NAMALWA (cell line): ENCODE results near the gene CAB39L.

Experiments
- DNase-seq: peaks from one replicate; pipeline ENCODE4 v3.0.0-alpha.2; 2015; ENCODE audit warnings: low spot score

CAB39L gene

GRCh38 chr13:49399801-49400472 is 43.9 kb downstream of the CAB39L start:
- DNase-seq: peak; percentile 47

GRCh38 chr13:49395878-49396380 is 47.9 kb downstream of the CAB39L start:
- no peak for DNase-seq

GRCh38 chr13:49395451-49395865 is 48.4 kb downstream of the CAB39L start:
- no peak for DNase-seq

- DNase-seq: no peak
These were observed 55.7 kb downstream of the CAB39L start for GRCh38 chr13:49388091-49388635.

GRCh38 chr13:49386664-49387063 is 57.2 kb downstream of the CAB39L start:
- no peak for DNase-seq

DNA sequence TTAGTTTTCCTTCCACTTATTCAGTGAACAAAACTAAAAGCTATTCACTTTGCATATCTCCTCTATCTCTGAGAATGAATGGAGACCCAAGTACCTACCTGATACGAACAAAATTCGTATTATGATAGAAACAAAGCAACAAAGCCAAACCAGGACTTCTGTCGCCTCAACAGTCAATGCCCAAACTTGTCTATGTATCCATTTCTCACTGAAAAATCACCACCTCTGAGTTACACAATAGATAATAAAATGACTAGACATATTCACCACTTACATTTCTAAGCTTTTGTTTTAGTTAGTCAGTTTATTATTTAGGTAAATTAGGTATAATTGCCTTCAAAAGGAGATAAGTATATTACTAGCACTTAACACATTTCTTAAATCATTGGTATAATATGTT is 67.7 kb downstream of the CAB39L start:
- DNase-seq: peak; percentile 43

GRCh38 chr13:49374585-49375290 is 69.1 kb downstream of the CAB39L start:
- DNase-seq: peak; percentile 63

DNA sequence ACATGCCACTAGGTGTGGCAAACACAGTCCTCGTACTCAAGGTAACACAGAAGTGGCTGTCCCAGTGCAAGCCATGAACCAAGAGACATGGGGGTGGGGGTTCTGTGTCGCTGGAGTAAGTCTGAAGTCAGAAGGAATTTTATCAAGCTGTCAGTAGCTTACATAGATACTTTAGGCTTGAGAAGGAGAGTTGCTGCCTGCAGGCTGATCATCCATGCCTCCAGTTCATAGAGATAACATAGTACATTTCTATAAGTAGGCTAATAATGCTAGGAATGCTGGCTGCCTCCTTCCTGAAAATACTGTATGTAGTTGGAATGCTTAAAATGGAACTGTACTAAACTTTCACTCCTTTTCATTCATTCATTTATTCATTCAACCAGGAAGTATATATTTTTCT is 70.1 kb downstream of the CAB39L start:
- DNase-seq: peak; percentile 34

DNA sequence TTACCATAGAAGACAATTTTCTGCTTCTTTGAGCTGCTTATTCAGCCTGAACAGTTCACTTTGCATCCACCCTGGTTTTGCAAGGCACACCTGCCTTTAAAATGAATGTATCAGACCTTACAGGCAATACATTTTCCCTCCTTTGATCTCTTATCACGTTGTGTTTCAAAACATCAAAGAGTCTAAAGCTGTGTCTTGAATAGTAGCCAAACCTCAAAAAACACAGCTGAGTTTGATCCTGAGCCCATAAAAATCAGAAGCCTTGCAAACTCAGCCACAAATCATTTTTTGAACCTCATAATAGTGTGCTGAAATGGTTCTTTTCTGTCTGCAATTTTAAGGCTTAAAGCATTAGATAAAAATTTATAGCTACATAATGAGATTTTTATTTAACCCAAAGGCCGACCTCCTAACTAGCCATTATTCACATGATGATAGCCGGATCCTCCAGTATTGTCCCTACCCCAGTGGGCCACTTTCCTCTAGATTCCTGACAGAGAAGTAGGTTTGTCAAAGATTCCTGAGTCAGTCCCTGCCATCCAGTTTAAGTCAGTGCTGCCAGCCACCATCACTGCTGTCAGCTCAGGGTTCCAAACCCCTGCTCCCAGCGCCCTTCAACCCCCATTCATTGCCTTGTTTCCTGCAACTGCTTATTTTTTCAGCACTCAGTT is 71.8 kb downstream of the CAB39L start:
- DNase-seq: peak; percentile 92

- peak; percentile 16 for DNase-seq
These were observed 73.5 kb downstream of the CAB39L start for GRCh38 chr13:49370371-49370770.

DNA sequence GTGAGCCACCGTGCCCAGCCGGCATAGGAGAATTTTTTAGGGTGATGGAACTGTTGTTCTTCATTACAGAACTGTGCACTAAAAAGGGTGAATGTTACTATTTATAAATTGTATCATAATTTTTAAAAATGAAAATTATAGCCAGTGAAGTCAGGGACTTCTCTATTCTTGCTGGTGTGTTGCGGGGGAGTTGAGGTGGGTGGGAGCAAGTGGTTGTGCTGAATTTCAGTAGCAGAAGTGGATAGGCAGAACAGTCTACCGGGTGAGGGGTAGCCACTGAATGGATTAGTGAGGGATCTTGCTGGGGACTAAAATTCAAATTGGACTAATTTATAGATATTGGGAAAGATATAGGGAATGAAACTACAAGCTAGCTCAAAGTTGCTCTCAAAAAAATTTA is 74.0 kb downstream of the CAB39L start:
- no peak for DNase-seq

DNA sequence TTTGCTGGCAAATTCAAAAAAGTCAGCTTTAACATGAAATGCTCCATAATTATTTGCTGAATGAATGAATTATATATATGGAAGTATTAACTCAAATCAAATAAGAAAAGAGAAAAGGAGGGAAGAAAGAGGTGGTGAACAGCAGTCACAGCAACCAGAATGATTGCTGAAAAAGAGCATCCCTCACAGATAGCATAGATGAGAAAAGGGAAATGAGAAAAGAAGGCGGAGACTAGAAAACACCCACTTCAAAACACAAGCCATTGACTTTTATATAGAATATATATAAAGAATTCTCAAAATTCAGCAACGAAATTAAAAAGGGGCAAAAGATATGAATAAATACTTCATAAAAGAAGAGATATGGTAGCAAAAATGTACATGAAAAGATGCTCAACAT is 75.2 kb downstream of the CAB39L start:
- peak; percentile 51 for DNase-seq

GRCh38 chr13:49367640-49368422 is 76.0 kb downstream of the CAB39L start:
- DNase-seq: no peak

GRCh38 chr13:49366841-49367240 is 77.0 kb downstream of the CAB39L start:
- DNase-seq: no peak

- no peak for DNase-seq
These were observed 86.2 kb downstream of the CAB39L start for GRCh38 chr13:49357694-49358093.

DNA sequence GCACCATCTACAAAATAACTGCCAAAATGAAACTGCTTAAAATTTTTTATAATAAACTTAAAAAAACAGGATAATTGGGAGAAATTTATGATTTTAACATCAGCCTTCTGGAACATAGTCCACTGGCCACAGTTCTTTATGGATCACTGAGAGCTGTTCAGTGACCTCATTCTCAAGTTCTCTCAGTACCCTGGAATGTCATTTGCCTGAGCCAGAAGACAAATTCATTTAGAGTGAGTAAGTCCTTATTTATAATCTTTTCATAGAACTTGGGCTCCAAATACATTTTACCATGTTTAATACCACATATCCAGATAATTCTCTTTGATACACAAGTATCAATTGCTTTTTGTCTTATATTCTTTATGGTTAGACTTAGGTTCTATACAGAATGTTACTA is 87.6 kb downstream of the CAB39L start:
- DNase-seq: no peak

- no peak for DNase-seq
These were observed 89.1 kb downstream of the CAB39L start for GRCh38 chr13:49354719-49355118.

- DNase-seq: no peak
These were observed 90.0 kb downstream of the CAB39L start for GRCh38 chr13:49353908-49354307.

DNA sequence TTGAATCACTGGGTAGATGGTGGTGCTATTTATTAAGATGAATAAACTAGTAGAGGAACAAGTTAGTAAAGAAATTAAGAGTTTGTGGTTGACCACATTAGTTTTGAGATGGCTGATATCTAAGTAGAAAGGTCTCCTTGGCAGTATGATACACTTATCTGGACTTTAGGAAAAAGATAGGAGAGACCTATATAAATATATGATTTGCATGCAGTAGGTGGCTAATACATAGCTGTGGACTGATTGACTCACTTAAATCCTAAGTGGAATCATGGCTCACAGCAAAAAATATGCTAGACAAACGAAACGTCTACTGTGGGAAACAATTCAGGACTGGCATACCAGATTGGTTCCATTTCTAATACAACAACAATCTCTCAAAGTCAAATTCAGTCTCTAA is 92.0 kb downstream of the CAB39L start:
- no peak for DNase-seq

DNA sequence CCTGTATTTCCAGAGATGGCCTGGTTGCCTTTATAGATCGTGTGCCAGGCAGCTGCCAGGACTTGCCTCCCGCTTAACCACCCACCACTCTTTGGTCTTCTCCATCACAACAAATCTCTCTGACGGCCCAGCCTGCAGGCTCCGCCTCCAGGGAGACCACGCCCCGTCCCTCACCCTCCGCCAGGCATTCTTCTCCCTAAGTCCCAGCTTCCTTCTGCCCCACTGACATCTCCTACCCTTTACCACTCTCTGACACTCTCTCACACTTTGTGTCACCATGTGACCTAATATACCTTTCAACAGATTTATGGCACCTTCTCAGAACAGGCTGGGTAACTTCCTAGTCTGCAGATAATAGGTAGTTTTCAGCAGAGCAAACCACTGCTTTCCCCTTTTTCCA is 95.1 kb downstream of the CAB39L start:
- DNase-seq: no peak

DNA sequence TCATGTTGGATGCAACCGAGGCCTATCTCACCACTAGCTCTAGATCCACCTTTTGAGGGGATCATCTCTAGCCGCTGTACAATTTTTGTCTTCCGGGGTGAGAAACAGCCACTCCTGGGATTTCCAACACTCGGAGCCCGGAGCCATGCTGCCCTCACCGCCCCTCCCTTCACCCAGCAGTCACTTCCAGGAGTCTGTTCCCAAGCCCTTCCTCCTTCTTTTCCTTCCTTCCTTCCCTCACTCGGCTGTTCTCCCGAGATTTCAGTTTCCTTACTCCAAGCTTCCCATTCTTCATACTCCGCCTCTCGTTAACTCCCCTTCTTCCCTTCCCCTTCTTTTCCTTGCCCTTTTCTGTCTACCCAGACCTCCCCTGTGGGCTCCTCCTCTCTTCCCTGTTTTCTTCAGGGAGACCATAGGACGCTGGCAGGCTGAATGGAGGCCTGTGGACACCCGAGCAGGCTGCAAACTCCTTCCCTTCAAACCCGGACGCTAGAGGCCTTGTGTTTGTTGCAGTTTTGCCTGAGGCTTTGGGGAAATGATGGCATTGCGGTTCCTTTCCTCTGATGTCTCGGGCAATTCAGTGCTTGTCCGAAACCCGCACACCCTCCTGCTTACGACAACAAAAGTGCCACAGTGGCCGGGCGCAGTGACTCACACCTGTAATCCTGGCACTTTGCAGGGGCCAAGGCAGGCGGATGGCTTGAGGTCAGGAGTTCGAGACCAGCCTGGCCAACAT is 96.0 kb downstream of the CAB39L start:
- no peak for DNase-seq
